AG09319 (cell line): Measurements from ENCODE around the gene RHBG.

Experiments
- DNase-seq: peaks from one replicate; pipeline ENCODE4 v3.0.0-alpha.2; 2010; ENCODE audit warnings: low read depth; ENCODE audit errors: extremely low read depth
- TF ChIP-seq, protein P1 (sequence below): IDR thresholded peaks from 2 replicates; pipeline ENCODE4 v1.5.1; 2011; ENCODE audit warnings: low read depth, mild to moderate bottlenecking, inconsistent platforms, low read length, moderate library complexity

The RHBG gene

DNA sequence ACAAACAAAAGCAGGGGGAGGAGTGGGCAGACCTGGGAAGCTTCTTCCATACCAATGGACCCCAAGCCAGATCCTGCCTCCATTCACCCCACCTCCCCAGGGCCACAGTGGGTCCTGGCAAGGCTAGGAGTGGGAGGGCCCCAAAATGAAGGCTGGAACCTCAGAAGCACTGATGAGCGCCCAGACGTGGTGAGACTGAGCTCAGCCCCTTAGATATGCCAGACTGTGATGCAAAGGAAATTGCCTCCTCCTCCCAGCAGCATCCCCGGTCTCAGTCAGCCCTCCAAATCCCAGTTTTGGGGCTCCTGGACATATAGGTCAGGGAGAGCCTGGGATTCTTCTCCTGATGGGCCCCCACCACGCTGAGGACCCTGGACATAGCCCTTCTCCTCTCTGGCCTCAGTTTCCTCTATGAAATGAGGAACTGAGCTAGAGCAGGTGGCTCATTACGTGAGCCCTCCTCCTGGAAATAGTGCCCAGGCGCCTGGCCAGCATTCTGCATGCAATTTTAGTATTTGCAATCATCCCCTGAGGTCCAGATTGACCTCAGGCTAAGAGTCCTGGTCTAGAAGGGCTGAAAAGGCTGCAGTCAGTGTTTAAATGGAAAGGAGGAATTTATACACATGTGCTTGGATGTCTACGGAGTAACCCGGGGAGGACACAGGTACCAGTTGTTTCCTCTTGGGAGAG is 33.5 kb downstream of the RHBG start:
- TF ChIP-seq, protein P1, sequence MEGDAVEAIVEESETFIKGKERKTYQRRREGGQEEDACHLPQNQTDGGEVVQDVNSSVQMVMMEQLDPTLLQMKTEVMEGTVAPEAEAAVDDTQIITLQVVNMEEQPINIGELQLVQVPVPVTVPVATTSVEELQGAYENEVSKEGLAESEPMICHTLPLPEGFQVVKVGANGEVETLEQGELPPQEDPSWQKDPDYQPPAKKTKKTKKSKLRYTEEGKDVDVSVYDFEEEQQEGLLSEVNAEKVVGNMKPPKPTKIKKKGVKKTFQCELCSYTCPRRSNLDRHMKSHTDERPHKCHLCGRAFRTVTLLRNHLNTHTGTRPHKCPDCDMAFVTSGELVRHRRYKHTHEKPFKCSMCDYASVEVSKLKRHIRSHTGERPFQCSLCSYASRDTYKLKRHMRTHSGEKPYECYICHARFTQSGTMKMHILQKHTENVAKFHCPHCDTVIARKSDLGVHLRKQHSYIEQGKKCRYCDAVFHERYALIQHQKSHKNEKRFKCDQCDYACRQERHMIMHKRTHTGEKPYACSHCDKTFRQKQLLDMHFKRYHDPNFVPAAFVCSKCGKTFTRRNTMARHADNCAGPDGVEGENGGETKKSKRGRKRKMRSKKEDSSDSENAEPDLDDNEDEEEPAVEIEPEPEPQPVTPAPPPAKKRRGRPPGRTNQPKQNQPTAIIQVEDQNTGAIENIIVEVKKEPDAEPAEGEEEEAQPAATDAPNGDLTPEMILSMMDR = no peak
- no peak for DNase-seq

DNA sequence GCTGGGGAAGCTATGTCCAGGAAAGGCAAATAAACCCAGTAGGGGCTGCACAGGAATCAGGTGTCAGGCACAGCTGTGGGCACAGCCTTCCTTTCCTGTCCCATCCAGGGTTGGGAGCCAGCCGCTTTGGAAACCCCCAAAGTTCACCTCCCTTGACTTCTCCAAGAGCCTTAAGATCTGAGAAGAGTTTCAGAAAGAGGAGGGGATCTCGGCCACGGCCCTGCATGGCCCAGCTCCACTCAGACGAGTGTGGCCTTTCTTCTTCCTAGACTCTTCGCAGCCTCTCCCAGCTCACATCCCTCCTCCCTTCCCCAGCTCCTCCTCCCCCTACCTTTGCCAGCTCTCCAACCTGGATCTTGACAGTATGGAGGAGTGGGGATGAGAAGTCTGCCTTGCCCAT is 36.7 kb downstream of the RHBG start:
- TF ChIP-seq, protein P1 = no peak
- DNase-seq = no peak

DNA sequence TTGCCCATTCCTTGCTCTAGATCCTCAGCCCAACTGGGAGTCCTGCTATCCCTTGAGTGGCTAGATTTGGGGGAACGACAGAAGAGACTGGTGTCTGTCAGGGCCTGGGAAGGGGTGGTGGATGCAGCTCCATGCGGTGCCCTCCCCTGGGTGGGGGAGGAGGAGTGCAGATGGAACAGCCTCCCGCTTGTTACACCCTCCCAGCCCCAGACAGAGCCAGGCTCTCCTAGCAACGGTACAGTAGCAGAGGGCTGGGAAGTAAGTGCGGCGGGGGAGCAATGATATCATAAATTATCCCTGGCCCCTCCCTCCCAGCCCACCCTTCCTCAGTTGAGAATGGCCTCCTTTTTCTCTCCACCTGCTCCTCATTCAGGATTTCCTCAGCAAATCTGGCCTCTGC is 37.2 kb downstream of the RHBG start:
- TF ChIP-seq, protein P1 = no peak
- no peak for DNase-seq

DNA sequence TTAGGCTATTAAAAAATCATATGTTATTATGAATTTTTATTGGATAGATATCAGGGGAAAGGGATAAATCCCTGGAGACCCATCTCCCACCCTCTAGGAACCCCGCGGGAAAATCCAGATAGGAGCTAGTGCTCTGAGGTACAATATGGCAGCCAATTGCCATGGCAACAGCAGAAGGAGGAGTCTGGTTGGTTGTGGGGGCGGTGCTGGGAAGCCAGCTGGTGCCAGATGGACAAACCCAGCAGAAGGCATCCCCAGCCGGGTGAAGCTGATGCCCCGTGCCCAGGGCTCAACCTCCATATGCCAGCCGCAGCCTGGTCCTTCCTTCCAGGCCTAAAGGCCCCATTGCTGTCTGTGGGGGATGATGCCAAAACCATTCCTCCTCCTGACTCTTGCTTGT is 38.3 kb downstream of the RHBG start:
- DNase-seq = no peak
- TF ChIP-seq, protein P1 = no peak

DNA sequence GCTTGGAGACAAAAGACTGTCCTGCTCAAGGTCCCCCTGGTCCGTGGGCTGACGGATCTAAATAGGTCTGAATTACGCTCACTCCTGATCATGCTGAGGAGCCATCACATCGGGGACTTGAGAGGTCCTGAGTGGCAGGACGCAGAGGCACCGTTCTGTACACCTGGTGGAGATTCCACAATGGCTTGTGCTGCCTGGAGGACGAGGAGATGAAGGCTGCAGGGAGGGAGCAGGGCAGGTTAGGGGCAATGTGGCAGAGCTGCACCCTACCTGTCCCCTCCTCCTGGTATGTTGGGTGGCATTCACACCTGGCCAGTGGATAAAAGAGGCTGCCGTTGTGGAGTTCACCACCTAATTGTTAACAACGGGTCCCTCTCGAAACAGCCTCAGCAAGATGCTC is 38.7 kb downstream of the RHBG start:
- DNase-seq = no peak
- TF ChIP-seq, protein P1 = no peak

DNA sequence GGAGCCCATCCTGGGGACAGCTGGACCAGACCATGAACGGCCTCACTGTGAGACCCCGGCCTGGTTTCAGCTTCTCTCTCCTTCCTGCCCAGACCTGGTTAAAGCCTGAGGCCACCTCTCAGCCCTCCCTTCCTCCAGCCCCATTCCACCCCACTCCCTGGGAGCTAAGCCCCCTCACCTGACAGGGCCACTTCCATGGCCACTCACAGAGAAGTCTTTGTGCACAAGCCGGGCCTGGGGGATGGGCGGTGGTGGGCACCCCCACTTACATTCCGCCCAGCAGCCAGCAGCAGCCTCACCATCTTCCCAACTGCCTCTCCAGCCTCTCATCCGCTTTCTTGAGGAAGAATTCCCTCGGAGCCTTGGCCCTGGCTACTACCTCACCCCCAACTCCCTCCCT is 40.4 kb downstream of the RHBG start:
- TF ChIP-seq, protein P1 = no peak
- DNase-seq = no peak

DNA sequence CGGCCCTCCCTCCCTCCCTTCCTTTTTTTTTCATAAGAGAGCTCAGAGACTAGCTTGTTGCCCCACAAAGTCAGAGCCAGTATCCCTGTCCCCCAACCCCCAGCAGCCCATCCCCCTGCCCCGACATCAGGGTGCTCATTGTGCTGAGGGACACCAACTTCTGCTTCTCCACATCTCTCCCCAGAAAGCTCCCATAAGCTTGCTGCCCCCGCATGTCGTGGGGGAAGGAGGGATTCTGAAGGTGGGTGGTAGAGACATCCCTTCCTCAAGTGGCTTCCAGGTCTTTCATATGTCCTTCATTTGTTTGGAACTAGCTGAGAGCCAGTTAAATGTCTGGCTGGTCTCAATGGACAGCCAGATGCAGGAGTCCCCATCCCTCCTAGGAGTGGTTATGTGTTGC is 41.2 kb downstream of the RHBG start:
- DNase-seq = no peak
- TF ChIP-seq, protein P1 = no peak
